Prostate gland (tissue), 1 donor: ENCODE data around the gene TMEM82.

Source experiments
- POLR2A ChIP-seq: fragments of 450-650 bp; IDR thresholded peaks from one replicate; pipeline ENCODE4 v1.6.1; 2016; ENCODE audit warnings: antibody characterized with exemption, mild to moderate bottlenecking
- POLR2AphosphoS5 ChIP-seq: sonication (generic); formaldehyde crosslinking; IDR thresholded peaks from one replicate; pipeline ENCODE4 v1.6.1; 2017; ENCODE audit warnings: antibody characterized with exemption

DNA sequence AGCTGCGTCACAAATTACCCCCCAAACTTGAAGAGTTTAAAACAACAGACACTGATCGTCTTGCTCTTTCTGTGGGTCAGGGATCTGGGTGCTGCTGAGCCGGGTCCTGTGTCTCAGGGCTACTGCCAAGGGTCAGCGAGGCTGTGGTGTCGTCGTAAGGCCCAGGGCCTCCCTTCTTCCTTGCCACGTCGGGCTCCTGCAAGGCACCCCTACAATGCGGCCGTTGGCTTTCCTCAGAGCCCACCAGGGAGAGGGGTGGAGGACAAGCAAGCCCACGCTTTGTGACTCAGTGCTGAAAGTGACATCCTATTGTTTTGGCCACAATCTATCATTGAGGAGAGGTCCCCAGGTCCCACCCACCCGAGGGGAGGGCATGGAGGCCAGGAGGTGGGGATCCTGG is 8.6 kb downstream of the TMEM82 start:
- no peak for TF ChIP-seq POLR2A
- TF ChIP-seq POLR2AphosphoS5: no peak
